H9 (cell line): ENCODE data around the gene TPM2. TPM values are rescaled to one million over a fixed set of nuclear protein-coding genes. Genes with fewer than 3 reads are reported as not detected.

Source experiments
- DNase-seq: peaks from one replicate; pipeline ENCODE4 v3.0.0-alpha.2; 2017
- H2AFZ ChIP-seq: one replicate; pipeline ENCODE4 v1.6.1; 2013; ENCODE audit warnings: mild to moderate bottlenecking, low read length, control low read depth, moderate library complexity
- H2AK5ac ChIP-seq: 2 replicates; pipeline ENCODE4 v1.6.1; 2013; ENCODE audit warnings: low read length, control low read depth, mixed read lengths; ENCODE audit not compliant: insufficient read length
- H2BK120ac ChIP-seq: one replicate; pipeline ENCODE4 v1.6.1; 2013; ENCODE audit warnings: low read depth, mild to moderate bottlenecking, low read length, control low read depth, inconsistent platforms; ENCODE audit not compliant: poor library complexity, severe bottlenecking
- H2BK12ac ChIP-seq: 2 replicates; pipeline ENCODE4 v1.6.1; 2013; ENCODE audit warnings: low read length, control low read depth, mixed read lengths, low read depth; ENCODE audit not compliant: insufficient read length
- H2BK15ac ChIP-seq: 2 replicates; pipeline ENCODE4 v1.6.1; 2013; ENCODE audit warnings: low read depth, low read length, control low read depth
- H2BK20ac ChIP-seq: one replicate; pipeline ENCODE4 v1.6.1; 2013; ENCODE audit warnings: low read depth, mild to moderate bottlenecking, low read length, control low read depth, inconsistent platforms; ENCODE audit not compliant: poor library complexity, severe bottlenecking
- H2BK5ac ChIP-seq: 2 replicates; pipeline ENCODE4 v1.6.1; 2013; ENCODE audit warnings: low read length, control low read depth, mixed read lengths; ENCODE audit not compliant: insufficient read length
- H3K14ac ChIP-seq: 2 replicates; pipeline ENCODE4 v1.6.1; 2013; ENCODE audit warnings: low read length, control low read depth; ENCODE audit not compliant: insufficient read depth
- H3K18ac ChIP-seq: 2 replicates; pipeline ENCODE4 v1.6.1; 2013; ENCODE audit warnings: low read depth, mild to moderate bottlenecking, mixed read lengths, low read length, control low read depth; ENCODE audit not compliant: insufficient read length
- H3K23ac ChIP-seq: 2 replicates; pipeline ENCODE4 v1.6.1; 2013; ENCODE audit warnings: low read length, control low read depth, mixed read lengths, low read depth; ENCODE audit not compliant: insufficient read length
- H3K23me2 ChIP-seq: 2 replicates; pipeline ENCODE4 v1.6.1; 2013; ENCODE audit warnings: low read depth, mild to moderate bottlenecking, mixed read lengths, low read length, control low read depth; ENCODE audit not compliant: insufficient read length, poor library complexity, severe bottlenecking
- H3K27ac ChIP-seq: 2 replicates; pipeline ENCODE4 v1.5.1; 2013; ENCODE audit warnings: low read length, control low read depth, mixed read lengths, low read depth; ENCODE audit not compliant: insufficient read length
- H3K27me3 ChIP-seq: 2 replicates; pipeline ENCODE4 v1.6.1; 2013; ENCODE audit warnings: low read length, control low read depth, inconsistent platforms; ENCODE audit not compliant: insufficient read depth
- H3K4ac ChIP-seq: 2 replicates; pipeline ENCODE4 v1.6.1; 2013; ENCODE audit warnings: low read depth, mild to moderate bottlenecking, control low read depth, inconsistent platforms, low read length, moderate library complexity
- H3K4me1 ChIP-seq: 2 replicates; pipeline ENCODE4 v1.6.1; 2013; ENCODE audit warnings: low read length, control low read depth, inconsistent platforms; ENCODE audit not compliant: insufficient read depth
- H3K4me2 ChIP-seq: 2 replicates; pipeline ENCODE4 v1.6.1; 2013; ENCODE audit warnings: low read length, control low read depth, mixed read lengths; ENCODE audit not compliant: insufficient read length, insufficient read depth
- H3K56ac ChIP-seq: 2 replicates; pipeline ENCODE4 v1.6.1; 2013; ENCODE audit warnings: low read depth, mild to moderate bottlenecking, mixed read lengths, low read length, control low read depth; ENCODE audit not compliant: insufficient read length
- H3K79me1 ChIP-seq: 2 replicates; pipeline ENCODE4 v1.6.1; 2013; ENCODE audit warnings: low read depth, mild to moderate bottlenecking, moderate library complexity, low read length, control low read depth, inconsistent platforms; ENCODE audit not compliant: insufficient read depth, poor library complexity, severe bottlenecking
- H3K79me2 ChIP-seq: 2 replicates; pipeline ENCODE4 v1.6.1; 2013; ENCODE audit warnings: low read length, control low read depth, inconsistent platforms; ENCODE audit not compliant: insufficient read depth
- H3K9ac ChIP-seq: 2 replicates; pipeline ENCODE4 v1.6.1; 2013; ENCODE audit warnings: low read length, control low read depth, mixed read lengths; ENCODE audit not compliant: insufficient read length; ENCODE audit errors: extremely low read depth
- H3K9me3 ChIP-seq: one replicate; pipeline ENCODE4 v1.6.1; 2013; ENCODE audit warnings: low read depth, low read length, inconsistent platforms; ENCODE audit not compliant: control insufficient read depth
- H3T11ph ChIP-seq: one replicate; pipeline ENCODE4 v1.6.1; 2013; ENCODE audit warnings: mild to moderate bottlenecking, low read length, control low read depth, inconsistent platforms
- H4K20me1 ChIP-seq: one replicate; pipeline ENCODE4 v1.6.1; 2013; ENCODE audit not compliant: control insufficient read depth, insufficient read length, insufficient read depth
- H4K5ac ChIP-seq: 2 replicates; pipeline ENCODE4 v1.6.1; 2013; ENCODE audit warnings: low read depth, mild to moderate bottlenecking, mixed read lengths, low read length, control low read depth; ENCODE audit not compliant: insufficient read length
- H4K8ac ChIP-seq: replicated peaks from 2 replicates; pipeline ENCODE4 v1.6.1; 2013; ENCODE audit warnings: low read length, control low read depth, mixed read lengths, low read depth; ENCODE audit not compliant: insufficient read length
- H4K91ac ChIP-seq: 2 replicates; pipeline ENCODE4 v1.6.1; 2013; ENCODE audit warnings: low read depth, mild to moderate bottlenecking, moderate library complexity, mixed read lengths, low read length, control low read depth; ENCODE audit not compliant: insufficient read length
- H3K27ac Mint-ChIP-seq, 3 experiments: 2 replicates in 2 of 3; 3 replicates in 1 of 3; pipeline ENCODE4 v1.8.0; 2020 to 2021; ENCODE audit warnings: mixed read lengths in 3 of 3, mild to moderate bottlenecking in 1 of 3, moderate library complexity in 1 of 3
- H3K27me3 Mint-ChIP-seq: 2 replicates; pipeline ENCODE4 v1.8.0; 2021; ENCODE audit warnings: low read depth, mild to moderate bottlenecking, moderate library complexity, mixed read lengths
- H3K36me3 Mint-ChIP-seq, 3 experiments: 2 replicates in 2 of 3; 3 replicates in 1 of 3; pipeline ENCODE4 v1.8.0; 2020 to 2021; ENCODE audit warnings: low read depth in 3 of 3, mixed read lengths in 3 of 3; ENCODE audit not compliant: insufficient read depth in 1 of 3
- H3K4me1 Mint-ChIP-seq, 2 experiments: 2 replicates each; pipeline ENCODE4 v1.8.0; 2020; ENCODE audit warnings: mixed read lengths in 2 of 2
- H3K4me3 Mint-ChIP-seq, 2 experiments: 2 replicates in 1 of 2; 3 replicates in 1 of 2; pipeline ENCODE4 v1.8.0; 2020 to 2021; ENCODE audit warnings: mild to moderate bottlenecking in 2 of 2, mixed read lengths in 2 of 2, moderate library complexity in 1 of 2
- H3K9me3 Mint-ChIP-seq, 2 experiments: 2 replicates in 1 of 2; 3 replicates in 1 of 2; pipeline ENCODE4 v1.8.0; 2020; ENCODE audit warnings: mild to moderate bottlenecking in 2 of 2, mixed read lengths in 2 of 2, moderate library complexity in 1 of 2
- CTCF ChIP-seq: fragments of 200-600 bp; sonication (generic); conservative IDR thresholded peaks from 3 replicates; pipeline ENCODE4 v1.8.0; 2021; ENCODE audit warnings: antibody characterized with exemption, mild to moderate bottlenecking
- WGBS: extraction: QIAGEN DNeasy Blood & Tissue Kit; methylation state at CpG from one replicate; pipeline ENCODE4 v1.1.7; 2013; ENCODE audit warnings: missing lambda C conversion rate, low lambda C conversion rate, mixed read lengths; ENCODE audit not compliant: insufficient read length; ENCODE audit errors: extremely low coverage; 5-methylcytosine and 5-hydroxymethylcytosine counted together
- total RNA-seq: library from RNA; stranded (reverse); gene quantifications from 2 replicates; pipeline ENCODE4 v1.2.1, GENCODE V29; 2021

The TPM2 gene
- total RNA-seq, 1 experiment from 2014 or later, result 225 TPM

- Histone ChIP-seq H3K23me2 (no peaks in the 10 kb centered on the region), H3T11ph (no peak overlapping the region), H2BK120ac (no peak overlapping the region), H4K91ac (no peak overlapping the region), H2BK5ac (no peak overlapping the region), H4K8ac (no peak overlapping the region), H2BK15ac (no peak overlapping the region), H3K18ac (no peak overlapping the region), H4K5ac (no peak overlapping the region), H2BK12ac (no peak overlapping the region), H3K27ac (no peak overlapping the region), H3K4me1 (no peaks in the 10 kb centered on the region), H3K27me3 (no peaks in the 10 kb centered on the region), H3K9ac (no peak overlapping the region), H3K79me2 (no peaks in the 10 kb centered on the region), H3K4me2 (no peak overlapping the region), H2AK5ac (no peak overlapping the region), H3K4ac (no peak overlapping the region), H3K23ac (no peak overlapping the region), H4K20me1 (no peaks in the 10 kb centered on the region), H2BK20ac (no peak overlapping the region), H2AFZ (no peak overlapping the region), H3K9me3 (no peaks in the 10 kb centered on the region), H3K79me1 (no peaks in the 10 kb centered on the region), H3K14ac (no peak overlapping the region), H3K56ac (no peak overlapping the region)
- DNase-seq, result no peak
- TF ChIP-seq CTCF, result no peak
- Mint-ChIP-seq H3K27ac (no peak overlapping the region), H3K4me1 (no peaks in the 10 kb centered on the region; a peak in 1 of 4 replicates), H3K36me3 (peaks cover 2 to 27% (median 17%) of the 10 kb centered on the region in 3 experiments), H3K9me3 (no peaks in the 10 kb centered on the region), H3K27me3 (no peaks in the 10 kb centered on the region), H3K4me3 (no peak overlapping the region)
- no CpG with 5 or more reads among the region's 11 CpGs for WGBS
Measured at GRCh38 chr9:35700031-35700430, 10.3 kb upstream of the TPM2 start.
